ENCODE measurements around the gene SLC24A2. TPM values are rescaled to one million over a fixed set of nuclear protein-coding genes. Genes with fewer than 3 reads are reported as not detected.

The SLC24A2 gene
- total and polyA plus RNA-seq, 2 of the 8 experiments (the other 6 are each of a cell fraction or from before 2014, with no cell fraction given): 2.8 to 6.5 TPM

DNA sequence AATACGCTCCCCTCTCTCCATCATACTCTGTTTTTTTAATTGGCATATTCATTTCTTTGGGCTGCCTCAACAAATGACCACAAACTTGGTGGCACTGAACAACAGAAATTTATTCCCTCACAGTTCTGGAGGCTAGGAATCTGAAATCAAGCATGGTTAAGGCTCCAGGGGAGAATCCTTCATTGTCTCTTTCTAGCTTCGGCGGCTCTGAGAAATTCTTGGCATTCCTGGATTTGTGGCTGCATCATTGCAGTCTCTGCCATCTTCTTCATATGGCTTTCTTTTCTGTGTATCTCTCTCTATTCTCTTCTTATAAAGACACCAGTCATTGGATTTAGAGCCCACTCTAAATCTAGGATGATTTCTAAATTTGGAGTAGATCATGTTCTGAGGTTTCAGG is 10.9 kb upstream of the SLC24A2 start (continued):
- TF ChIP-seq, protein P1, sequence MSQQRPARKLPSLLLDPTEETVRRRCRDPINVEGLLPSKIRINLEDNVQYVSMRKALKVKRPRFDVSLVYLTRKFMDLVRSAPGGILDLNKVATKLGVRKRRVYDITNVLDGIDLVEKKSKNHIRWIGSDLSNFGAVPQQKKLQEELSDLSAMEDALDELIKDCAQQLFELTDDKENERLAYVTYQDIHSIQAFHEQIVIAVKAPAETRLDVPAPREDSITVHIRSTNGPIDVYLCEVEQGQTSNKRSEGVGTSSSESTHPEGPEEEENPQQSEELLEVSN (IDR thresholded peaks at IDR 0.05): no peak
- TF ChIP-seq TAF1 (IDR thresholded peaks at IDR 0.05; ENCODE audit: low read depth, low read length) (0 out of 2 replicates have a peak, but pooled peaks have one; percentile 24), YY1 (IDR thresholded peaks at IDR 0.05; ENCODE audit: low read depth, low read length) (0 out of 2 replicates have a peak, but pooled peaks have one; percentile 63), ATF3 (IDR thresholded peaks at IDR 0.05; ENCODE audit: insufficient read depth, low read depth, low read length) (no peak), EZH2 (IDR thresholded peaks at IDR 0.05; ENCODE audit: low read depth, low read length, severe bottlenecking) (no peak)
